ENCODE data around the gene PUSL1. TPM values are rescaled to one million over a fixed set of nuclear protein-coding genes. Genes with fewer than 3 reads are reported as not detected.

Gene PUSL1
- 9.6 and 15.6 TPM in 2 replicates for polyA plus RNA-seq (2011; rRNA removed)
- polyA minus RNA-seq (2011; rRNA and poly(A)+ RNA removed): 4.9 and 6.8 TPM in 2 replicates

DNA sequence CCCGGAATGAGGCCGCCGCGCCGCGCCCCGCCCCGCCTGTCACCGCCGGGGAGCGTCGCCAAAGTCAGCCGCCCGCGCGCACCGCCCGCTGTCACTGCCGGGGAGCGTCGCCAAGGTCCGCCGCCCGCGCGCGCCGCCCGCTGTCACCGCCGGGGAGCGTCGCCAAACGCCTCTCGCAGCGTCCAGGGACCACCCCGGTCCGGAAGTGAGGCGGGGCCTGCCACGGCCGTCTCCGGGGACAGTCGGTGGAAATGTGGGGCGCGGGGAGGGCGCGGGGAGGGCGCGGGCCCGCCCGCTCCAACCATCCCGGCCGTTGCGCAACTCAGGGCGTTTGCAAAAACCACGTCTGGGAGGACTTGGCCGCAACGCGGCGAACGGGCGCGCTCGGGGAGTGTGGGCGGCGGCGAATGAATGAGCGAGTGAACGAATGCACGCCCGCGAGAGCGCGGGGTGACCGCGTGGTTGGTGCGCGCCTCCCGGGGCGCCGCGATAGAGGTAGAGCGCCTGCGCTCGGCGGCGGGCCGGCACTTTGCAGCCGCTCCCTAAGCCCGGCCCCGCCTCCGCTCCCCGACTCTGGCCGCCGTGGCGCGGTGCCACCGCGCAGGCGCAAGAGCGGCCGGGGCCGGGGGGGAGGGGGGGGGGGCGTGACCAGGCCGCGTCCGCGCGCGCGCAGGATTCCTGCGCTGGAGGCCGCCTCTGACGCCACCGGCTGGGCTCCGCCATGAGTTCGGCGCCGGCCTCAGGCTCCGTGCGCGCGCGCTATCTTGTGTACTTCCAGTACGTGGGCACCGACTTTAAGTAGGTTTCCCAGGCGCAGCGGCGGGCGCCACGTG lies at the start of gene PUSL1, which contains the start of gene ACAP3:
Gene PUSL1, plus strand, starts transcription at position 675 of the 833 bp plus-strand sequence. Its CDS starts 47 bp downstream, at position 722.
Gene ACAP3, minus strand, starts transcription at position 8 of the 833 bp plus-strand sequence. CDS start 115 bp downstream, outside the sequence.
- ChIA-PET CTCF (no interaction called here), POLR2A (no interaction called here)
- TF ChIP-seq, protein P1, sequence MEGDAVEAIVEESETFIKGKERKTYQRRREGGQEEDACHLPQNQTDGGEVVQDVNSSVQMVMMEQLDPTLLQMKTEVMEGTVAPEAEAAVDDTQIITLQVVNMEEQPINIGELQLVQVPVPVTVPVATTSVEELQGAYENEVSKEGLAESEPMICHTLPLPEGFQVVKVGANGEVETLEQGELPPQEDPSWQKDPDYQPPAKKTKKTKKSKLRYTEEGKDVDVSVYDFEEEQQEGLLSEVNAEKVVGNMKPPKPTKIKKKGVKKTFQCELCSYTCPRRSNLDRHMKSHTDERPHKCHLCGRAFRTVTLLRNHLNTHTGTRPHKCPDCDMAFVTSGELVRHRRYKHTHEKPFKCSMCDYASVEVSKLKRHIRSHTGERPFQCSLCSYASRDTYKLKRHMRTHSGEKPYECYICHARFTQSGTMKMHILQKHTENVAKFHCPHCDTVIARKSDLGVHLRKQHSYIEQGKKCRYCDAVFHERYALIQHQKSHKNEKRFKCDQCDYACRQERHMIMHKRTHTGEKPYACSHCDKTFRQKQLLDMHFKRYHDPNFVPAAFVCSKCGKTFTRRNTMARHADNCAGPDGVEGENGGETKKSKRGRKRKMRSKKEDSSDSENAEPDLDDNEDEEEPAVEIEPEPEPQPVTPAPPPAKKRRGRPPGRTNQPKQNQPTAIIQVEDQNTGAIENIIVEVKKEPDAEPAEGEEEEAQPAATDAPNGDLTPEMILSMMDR (IDR thresholded peaks at IDR 0.05; ENCODE audit: low read depth, low read length): no peak
- peak within 1 kb of the TSS; percentile 61 for H3K27ac ChIP-seq (ENCODE audit: low read depth, low read length)
- no peaks in the 10 kb centered on the region; the same call in 1 of the 2 replicates for H3K9me3 ChIP-seq (ENCODE audit: control insufficient read depth, insufficient read depth, low read length)
- H3K4me3 ChIP-seq (ENCODE audit: low read depth, low read length): peak within 1 kb of the TSS; percentile 72
- peak; percentile 86 for DNase-seq (ENCODE audit: low read depth, low spot score)
- no peaks in the 10 kb centered on the region for H3K27me3 ChIP-seq (ENCODE audit: control insufficient read depth, insufficient read depth, low read length)

GRCh38 chr1:1259119-1259488 lies 49.3 kb upstream of the PUSL1 start:
- no peak for DNase-seq (ENCODE audit: low read depth, low spot score)
- H3K27me3 ChIP-seq (ENCODE audit: control insufficient read depth, insufficient read depth, low read length): no peaks in the 10 kb centered on the region
- POLR2A ChIA-PET: interaction anchor here (0.6 kb wide), 1 partner anchor 32 kb away, joined by 4 read pairs; no protein-coding TSS in a partner anchor
- no peak overlapping the region for H3K27ac ChIP-seq (ENCODE audit: low read depth, low read length)
- peaks cover 4% of the 10 kb centered on the region; the same call in 1 of the 2 replicates for H3K9me3 ChIP-seq (ENCODE audit: control insufficient read depth, insufficient read depth, low read length)
- no peak overlapping the region for H3K4me3 ChIP-seq (ENCODE audit: low read depth, low read length)
- CTCF ChIA-PET: no interaction called here
- TF ChIP-seq, protein P1 (IDR thresholded peaks at IDR 0.05; ENCODE audit: low read depth, low read length): no peak

GRCh38 chr1:1259540-1259939 lies 48.9 kb upstream of the PUSL1 start:
- H3K27ac ChIP-seq (ENCODE audit: low read depth, low read length): no peak overlapping the region
- DNase-seq (ENCODE audit: low read depth, low spot score): no peak
- H3K4me3 ChIP-seq (ENCODE audit: low read depth, low read length): no peak overlapping the region
- H3K27me3 ChIP-seq (ENCODE audit: control insufficient read depth, insufficient read depth, low read length): no peaks in the 10 kb centered on the region
- ChIA-PET CTCF (no interaction called here), POLR2A (no interaction called here)
- peaks cover 4% of the 10 kb centered on the region; the same call in 1 of the 2 replicates for H3K9me3 ChIP-seq (ENCODE audit: control insufficient read depth, insufficient read depth, low read length)
- TF ChIP-seq, protein P1 (IDR thresholded peaks at IDR 0.05; ENCODE audit: low read depth, low read length): no peak

DNA sequence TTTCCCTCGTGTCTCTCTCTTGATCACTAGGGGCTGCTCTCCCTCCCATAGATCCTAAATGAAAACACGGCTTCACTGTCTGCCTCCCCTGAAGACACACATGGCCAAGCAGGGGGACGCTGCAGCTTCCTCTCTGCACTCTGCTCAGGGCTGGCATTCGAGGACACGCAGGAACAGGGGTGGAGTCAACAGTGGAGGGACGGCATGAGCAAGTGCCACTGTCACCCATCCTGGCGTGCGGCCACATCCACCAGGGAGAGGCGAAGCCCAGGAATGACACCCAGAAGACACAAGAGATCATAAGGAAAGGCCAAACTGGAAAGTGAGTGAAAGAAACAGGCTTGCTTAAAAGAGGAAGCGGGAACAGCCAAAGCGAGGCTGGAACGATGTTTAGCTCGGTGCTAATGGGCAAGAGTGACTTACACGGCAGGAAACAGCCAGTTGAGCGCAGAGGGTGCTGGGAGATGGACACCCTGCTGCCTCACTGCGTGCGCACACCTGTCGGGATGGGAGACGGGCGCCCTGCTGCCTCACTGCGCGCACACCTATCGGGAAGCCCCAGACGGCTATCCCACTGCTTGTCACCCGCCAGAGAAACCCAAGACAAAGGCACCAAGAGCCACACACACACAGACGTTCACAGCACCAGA lies 48.3 kb upstream of the PUSL1 start:
- TF ChIP-seq, protein P1 (IDR thresholded peaks at IDR 0.05; ENCODE audit: low read depth, low read length): no peak

More for the DNA sequence above, 48.3 kb upstream of the PUSL1 start:
- Histone ChIP-seq H3K9me3 (ENCODE audit: control insufficient read depth, insufficient read depth, low read length) (peaks cover 4% of the 10 kb centered on the region; the same call in 1 of the 2 replicates), H3K27ac (ENCODE audit: low read depth, low read length) (peak overlapping the region; percentile 21), H3K4me3 (ENCODE audit: low read depth, low read length) (no peak overlapping the region), H3K27me3 (ENCODE audit: control insufficient read depth, insufficient read depth, low read length) (no peaks in the 10 kb centered on the region)
- CTCF ChIA-PET: interaction anchor here (0.7 kb wide), 1 partner anchor 138 kb away, joined by 4 read pairs; no protein-coding TSS in a partner anchor
- POLR2A ChIA-PET: no interaction called here
- DNase-seq (ENCODE audit: low read depth, low spot score): no peak

Data from AG04450 (cell line).